Ectodermal cell (in vitro differentiated cells): ENCODE measurements around the gene NAB2.

ENCODE experiments used
- H3K27ac ChIP-seq: 2 replicates; pipeline ENCODE4 v1.7.0; 2013; ENCODE audit warnings: mild to moderate bottlenecking, low read depth, low read length; ENCODE audit not compliant: insufficient read depth, poor library complexity, severe bottlenecking
- H3K27me3 ChIP-seq: 2 replicates; pipeline ENCODE4 v1.7.0; 2013; ENCODE audit warnings: mild to moderate bottlenecking, low read length; ENCODE audit not compliant: insufficient read depth, control insufficient read depth, poor library complexity, severe bottlenecking
- H3K36me3 ChIP-seq: one replicate; pipeline ENCODE4 v1.7.0; 2013; ENCODE audit warnings: low read length; ENCODE audit not compliant: control insufficient read depth, insufficient read depth
- H3K4me1 ChIP-seq: one replicate; pipeline ENCODE4 v1.7.0; 2013; ENCODE audit warnings: low read length; ENCODE audit not compliant: control insufficient read depth, insufficient read depth
- H3K4me3 ChIP-seq: 2 replicates; pipeline ENCODE4 v1.7.0; 2013; ENCODE audit warnings: low read depth, low read length, control low read depth; ENCODE audit not compliant: insufficient read depth
- H3K9me3 ChIP-seq: 2 replicates; pipeline ENCODE4 v1.7.0; 2013; ENCODE audit warnings: mild to moderate bottlenecking, low read length, moderate library complexity; ENCODE audit not compliant: control insufficient read depth
- WGBS, 2 experiments: methylation state at CpG; one replicate each; pipeline ENCODE4 v1.1.7; 2013; ENCODE audit warnings: missing lambda C conversion rate in 2 of 2; 5-methylcytosine and 5-hydroxymethylcytosine counted together

The NAB2 gene

GRCh38 chr12:57133916-57134315 is 45.0 kb downstream of the NAB2 start:
- Histone ChIP-seq H3K4me1 (peaks cover 53% of the 10 kb centered on the region), H3K4me3 (no peak overlapping the region), H3K27ac (no peak overlapping the region), H3K27me3 (no peaks in the 10 kb centered on the region), H3K36me3 (no peaks in the 10 kb centered on the region), H3K9me3 (no peaks in the 10 kb centered on the region)
- 88 to 91% methylated on average over 6 of the region's 6 CpGs for WGBS, 2 experiments

GRCh38 chr12:57134949-57135348 is 46.0 kb downstream of the NAB2 start:
- Histone ChIP-seq H3K27ac (peak overlapping the region; percentile 47), H3K4me3 (no peak overlapping the region), H3K36me3 (peaks cover 9% of the 10 kb centered on the region), H3K27me3 (no peaks in the 10 kb centered on the region), H3K4me1 (peaks cover 50% of the 10 kb centered on the region), H3K9me3 (no peaks in the 10 kb centered on the region)
- 84 to 87% methylated on average over 9 of the region's 9 CpGs for WGBS, 2 experiments

GRCh38 chr12:57135527-57136326 is 46.8 kb downstream of the NAB2 start:
- WGBS, 2 experiments = 19 to 24% methylated on average over 18 of the region's 18 CpGs
- no peak overlapping the region for H3K4me3 ChIP-seq
- H3K36me3 ChIP-seq = peaks cover 12% of the 10 kb centered on the region
- peaks cover 44% of the 10 kb centered on the region for H3K4me1 ChIP-seq
- H3K27ac ChIP-seq = peak overlapping the region; percentile 47
- no peaks in the 10 kb centered on the region for H3K27me3 ChIP-seq
- no peaks in the 10 kb centered on the region for H3K9me3 ChIP-seq

GRCh38 chr12:57138526-57139272 is 49.8 kb downstream of the NAB2 start:
- H3K4me3 ChIP-seq = no peak overlapping the region

GRCh38 chr12:57139796-57140649 is 51.1 kb downstream of the NAB2 start:
- Histone ChIP-seq H3K27ac (no peak overlapping the region), H3K36me3 (peaks cover 29% of the 10 kb centered on the region), H3K4me1 (peaks cover 12% of the 10 kb centered on the region), H3K27me3 (no peaks in the 10 kb centered on the region), H3K4me3 (no peak overlapping the region), H3K9me3 (no peaks in the 10 kb centered on the region)
- 93 to 94% methylated on average over 6 of the region's 6 CpGs for WGBS, 2 experiments

More at GRCh38 chr12:57138526-57139272, 49.8 kb downstream of the NAB2 start:
- Histone ChIP-seq H3K9me3 (no peaks in the 10 kb centered on the region), H3K27ac (no peak overlapping the region), H3K36me3 (peaks cover 28% of the 10 kb centered on the region), H3K27me3 (no peaks in the 10 kb centered on the region), H3K4me1 (peaks cover 16% of the 10 kb centered on the region)
- WGBS, 2 experiments = 88 to 91% methylated on average over 13 of the region's 13 CpGs

GRCh38 chr12:57141249-57141648 is 52.3 kb downstream of the NAB2 start:
- no peak overlapping the region for H3K27ac ChIP-seq
- H3K9me3 ChIP-seq = no peaks in the 10 kb centered on the region
- H3K4me3 ChIP-seq = no peak overlapping the region
- H3K27me3 ChIP-seq = no peaks in the 10 kb centered on the region
- H3K36me3 ChIP-seq = peaks cover 32% of the 10 kb centered on the region
- 87 to 90% methylated on average over 8 of the region's 8 CpGs for WGBS, 2 experiments
- no peaks in the 10 kb centered on the region for H3K4me1 ChIP-seq

GRCh38 chr12:57142121-57142520 is 53.2 kb downstream of the NAB2 start:
- no peaks in the 10 kb centered on the region for H3K9me3 ChIP-seq
- 95 to 96% methylated on average over 9 of the region's 9 CpGs for WGBS, 2 experiments
- no peak overlapping the region for H3K27ac ChIP-seq
- peaks cover 1% of the 10 kb centered on the region for H3K4me1 ChIP-seq
- peaks cover 32% of the 10 kb centered on the region for H3K36me3 ChIP-seq
- H3K27me3 ChIP-seq = no peaks in the 10 kb centered on the region
- no peak overlapping the region for H3K4me3 ChIP-seq

- Histone ChIP-seq H3K27me3 (no peaks in the 10 kb centered on the region), H3K4me1 (peaks cover 7% of the 10 kb centered on the region), H3K4me3 (no peak overlapping the region), H3K36me3 (peaks cover 32% of the 10 kb centered on the region), H3K27ac (no peak overlapping the region), H3K9me3 (no peaks in the 10 kb centered on the region)
- WGBS, 2 experiments = 84 to 91% methylated on average over 7 of the region's 7 CpGs
These were observed 53.8 kb downstream of the NAB2 start for GRCh38 chr12:57142727-57143126.

- peaks cover 32% of the 10 kb centered on the region for H3K36me3 ChIP-seq
These were observed 54.5 kb downstream of the NAB2 start for GRCh38 chr12:57143454-57143853.

More at GRCh38 chr12:57143454-57143853, 54.5 kb downstream of the NAB2 start:
- 88 to 92% methylated on average over 4 of the region's 4 CpGs for WGBS, 2 experiments
- H3K27me3 ChIP-seq = no peaks in the 10 kb centered on the region
- no peaks in the 10 kb centered on the region for H3K9me3 ChIP-seq
- no peak overlapping the region for H3K4me3 ChIP-seq
- H3K27ac ChIP-seq = no peak overlapping the region
- H3K4me1 ChIP-seq = peaks cover 8% of the 10 kb centered on the region
